Middle frontal gyrus (tissue), 1 donor: ENCODE measurements around the gene UBE3A.

Source experiments
- DNase-seq: peaks from one replicate; pipeline ENCODE4 v3.0.0-alpha.2; 2015; ENCODE audit warnings: low spot score; ENCODE audit errors: extremely low spot score

UBE3A gene

DNA sequence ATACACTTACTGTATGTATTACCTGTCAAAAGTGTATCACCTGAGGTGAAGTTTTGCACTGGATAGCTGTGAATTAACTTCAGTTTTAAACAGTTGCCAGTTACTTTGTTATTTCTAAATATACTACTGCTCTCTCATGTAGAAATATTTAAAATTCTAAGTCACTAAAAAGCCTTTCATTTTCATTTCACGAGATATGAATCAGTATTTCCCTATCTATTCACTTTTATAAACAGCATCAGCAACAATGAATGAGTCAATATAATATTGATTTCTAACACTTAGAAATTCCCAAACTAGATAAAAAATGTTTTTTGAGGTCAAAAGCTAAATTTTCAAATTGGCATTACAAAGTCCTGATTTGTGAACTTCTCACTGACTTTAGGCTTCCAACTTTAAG lies 32.6 kb downstream of the UBE3A start:
- no peak for DNase-seq

GRCh38 chr15:25403771-25404170 lies 35.1 kb downstream of the UBE3A start:
- no peak for DNase-seq

GRCh38 chr15:25402342-25402741 lies 36.5 kb downstream of the UBE3A start:
- no peak for DNase-seq

DNA sequence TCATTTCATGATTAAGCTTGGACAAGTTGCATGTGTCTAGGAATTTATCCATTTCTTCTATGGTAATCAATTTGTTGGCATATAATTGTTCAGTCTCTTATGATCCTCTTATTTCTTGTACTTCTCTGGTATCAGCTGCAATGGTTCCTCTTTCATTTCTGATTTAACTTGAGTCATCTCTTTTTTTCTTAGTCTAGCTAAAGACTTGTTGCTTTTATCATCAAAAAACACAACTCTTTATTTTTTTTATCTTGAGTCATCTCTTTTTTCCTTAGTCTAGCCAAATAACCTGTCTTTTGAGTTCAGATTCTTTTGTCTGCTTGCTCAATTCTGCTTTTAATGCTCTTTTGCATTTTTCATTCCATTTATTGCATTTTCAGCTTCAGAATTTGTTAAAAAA lies 37.3 kb downstream of the UBE3A start:
- no peak for DNase-seq

DNA sequence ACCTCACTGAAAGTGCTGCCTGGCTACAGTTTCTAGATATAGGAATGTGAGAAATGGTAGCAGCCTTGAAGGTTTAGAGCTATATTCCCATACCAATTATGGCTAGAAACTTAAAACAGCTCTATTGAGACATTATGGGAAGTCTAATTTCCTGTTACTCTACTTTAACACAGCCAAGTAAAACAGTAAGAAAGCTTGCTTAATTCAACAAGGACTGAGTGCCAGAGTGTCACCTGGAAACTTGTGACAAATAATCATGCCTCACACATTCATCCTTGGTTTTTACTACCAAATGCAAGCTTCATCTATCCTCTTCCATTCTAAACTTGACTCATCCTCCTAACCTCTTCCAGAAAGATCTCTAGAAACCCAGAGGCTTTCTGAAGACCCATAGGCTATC lies 41.7 kb downstream of the UBE3A start:
- no peak for DNase-seq

DNA sequence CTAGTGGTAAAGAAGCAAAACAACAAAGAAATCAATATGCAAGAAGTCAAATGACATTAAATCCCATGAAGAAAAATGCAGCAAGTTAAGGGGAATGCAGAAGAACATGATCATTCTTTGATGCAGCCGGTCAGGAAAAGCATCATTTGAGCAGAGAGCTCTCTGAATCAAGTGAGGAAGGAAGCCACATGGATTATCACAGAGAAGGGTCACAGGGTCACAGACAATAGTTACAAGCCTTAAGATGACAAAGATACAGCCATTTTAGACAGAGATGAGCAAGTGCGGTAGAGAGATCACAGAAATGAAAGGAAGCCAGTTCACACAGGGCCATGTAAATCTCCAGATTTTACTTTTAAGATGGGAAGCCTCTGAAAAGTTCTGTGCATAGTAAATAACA lies 43.9 kb downstream of the UBE3A start:
- no peak for DNase-seq

- DNase-seq = no peak
Observed at GRCh38 chr15:25392806-25393205, 46.0 kb downstream of the UBE3A start.

DNA sequence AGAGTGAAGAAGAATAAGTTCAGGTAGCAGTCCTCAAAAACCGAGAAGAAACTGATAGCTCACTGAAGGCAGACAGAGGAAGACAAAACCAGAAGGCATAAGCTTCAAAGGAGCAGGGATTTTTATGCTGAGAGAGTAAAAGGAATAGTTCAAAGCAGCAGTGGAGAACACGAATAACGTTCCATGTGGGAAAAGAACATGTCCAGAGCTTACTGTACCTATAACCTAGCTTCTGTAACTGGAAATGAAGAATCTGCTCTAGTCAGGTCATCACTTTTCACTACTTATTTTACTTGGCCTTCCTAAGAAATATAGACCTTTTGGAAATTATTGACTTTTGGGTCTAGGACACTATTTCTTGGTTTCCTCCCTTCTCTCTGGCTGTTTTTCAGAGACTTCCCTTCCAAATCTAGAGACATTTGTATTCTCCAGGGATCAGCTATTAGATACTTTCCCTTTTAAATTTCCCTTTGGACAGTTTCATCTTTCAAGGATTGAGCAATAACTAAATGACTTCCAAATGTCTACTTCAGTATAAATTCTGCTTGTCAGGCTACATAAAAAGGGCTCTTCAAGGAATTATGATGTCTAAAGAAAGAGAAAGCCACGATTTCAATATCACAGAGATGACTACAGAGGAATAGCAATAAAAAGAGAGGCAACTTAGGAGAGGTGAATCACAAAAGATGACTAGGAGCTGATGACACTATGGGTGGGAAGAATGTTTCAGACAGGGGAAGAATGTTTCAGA lies 46.7 kb downstream of the UBE3A start:
- DNase-seq = no peak

DNA sequence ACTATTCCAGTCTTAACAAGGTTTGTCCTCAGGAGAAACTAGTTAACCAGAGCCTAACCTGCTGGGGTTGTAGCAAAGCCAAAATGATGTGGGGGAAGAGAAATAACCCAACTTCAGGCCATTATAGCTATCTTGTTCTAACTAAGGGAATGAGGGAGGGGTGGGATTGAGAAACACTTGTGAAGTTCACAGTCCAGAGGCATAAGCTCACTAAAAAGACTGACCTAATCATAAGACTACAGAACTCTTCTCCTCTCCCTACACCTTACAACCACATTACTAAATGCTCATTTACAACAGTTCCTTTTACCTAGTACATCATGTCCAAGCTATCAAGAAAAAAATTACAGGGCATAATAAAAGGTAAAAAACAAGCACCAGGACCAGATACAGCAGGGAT lies 52.8 kb downstream of the UBE3A start:
- DNase-seq = no peak

- no peak for DNase-seq
Observed at GRCh38 chr15:25381579-25381978, 57.2 kb downstream of the UBE3A start.

- no peak for DNase-seq
Observed at GRCh38 chr15:25378501-25378901, 60.3 kb downstream of the UBE3A start.

DNA sequence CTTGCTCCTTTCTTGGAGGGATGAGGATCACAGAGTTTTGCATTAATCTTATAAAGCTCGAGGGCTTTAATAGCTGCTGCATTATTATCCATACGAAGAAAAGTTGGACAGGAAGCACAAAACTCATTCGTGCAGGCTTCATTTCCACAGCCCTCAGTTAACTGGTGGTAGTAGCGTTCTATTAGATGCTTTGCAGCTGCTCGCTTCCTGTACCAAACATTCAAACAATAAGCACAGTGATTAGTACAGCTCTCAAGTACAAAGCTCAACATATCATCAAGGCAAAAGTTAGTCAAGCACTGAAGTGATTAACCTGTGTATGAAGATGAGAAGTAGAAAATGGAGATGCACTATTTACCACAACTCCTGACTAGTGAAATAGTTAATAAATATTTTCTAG lies 63.3 kb downstream of the UBE3A start:
- no peak for DNase-seq

DNA sequence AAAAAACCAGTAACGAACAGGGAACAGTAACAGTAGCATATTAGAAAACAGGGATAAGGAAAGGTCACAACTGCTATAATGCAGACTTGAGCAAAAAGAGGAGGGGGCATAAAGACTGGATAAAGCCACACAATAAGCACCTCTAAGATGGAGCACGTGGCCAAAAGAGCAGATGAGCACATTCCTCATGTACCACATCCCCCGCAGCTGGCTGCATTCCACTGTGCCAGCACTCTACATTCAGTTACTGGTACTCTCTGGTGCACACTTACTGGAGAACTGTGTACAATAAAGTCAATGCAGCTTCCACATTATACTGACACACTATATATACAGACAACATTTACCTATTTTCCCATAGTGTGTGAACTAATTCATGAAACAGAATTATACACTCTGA lies 64.7 kb downstream of the UBE3A start:
- no peak for DNase-seq

GRCh38 chr15:25372298-25372697 lies 66.5 kb downstream of the UBE3A start:
- DNase-seq = no peak

- DNase-seq = no peak
Observed at GRCh38 chr15:25368850-25369249, 70.0 kb downstream of the UBE3A start.

DNA sequence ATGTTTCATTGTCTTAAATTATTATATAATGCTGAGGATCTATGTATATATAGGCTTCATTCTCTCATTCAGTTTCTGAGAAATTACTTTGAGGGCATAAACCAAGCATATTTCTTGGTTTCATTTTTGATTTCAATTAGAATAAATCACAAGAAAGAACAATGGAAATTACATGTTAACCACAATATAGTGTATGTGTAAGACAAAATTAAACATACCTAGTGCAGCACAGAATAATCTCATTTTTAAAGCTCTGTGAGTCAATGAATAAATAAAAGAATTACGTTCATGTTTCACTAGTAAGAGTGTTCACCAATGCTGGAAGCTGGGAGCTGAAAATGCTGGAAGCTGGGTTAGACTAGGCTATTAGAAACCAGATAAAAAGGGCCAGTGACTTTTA lies 72.8 kb downstream of the UBE3A start:
- DNase-seq = no peak

- DNase-seq = no peak
Observed at GRCh38 chr15:25362545-25362944, 76.3 kb downstream of the UBE3A start.

DNA sequence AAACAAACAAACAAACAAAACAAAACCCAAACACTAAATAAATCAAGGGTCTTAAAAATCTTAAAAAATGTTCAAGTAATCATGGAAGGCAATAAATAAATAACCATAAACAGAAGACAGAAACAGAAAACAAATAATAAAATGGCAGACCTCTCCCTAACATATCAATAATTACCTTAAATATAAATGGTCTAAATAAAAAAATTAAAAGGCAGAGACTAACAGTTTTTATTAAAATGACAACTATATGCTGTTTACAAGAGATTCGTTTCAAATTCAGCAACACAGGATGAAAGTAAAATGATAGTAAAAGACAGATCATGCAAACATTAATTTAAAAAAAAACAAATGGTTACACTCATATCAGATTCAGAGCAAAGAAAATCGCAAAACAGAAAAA lies 91.1 kb downstream of the UBE3A start:
- no peak for DNase-seq

GRCh38 chr15:25346371-25346770 lies 92.5 kb downstream of the UBE3A start:
- DNase-seq = no peak

- no peak for DNase-seq
Observed at GRCh38 chr15:25345943-25346342, 92.9 kb downstream of the UBE3A start.

- no peak for DNase-seq
Observed at GRCh38 chr15:25342629-25343028, 96.2 kb downstream of the UBE3A start.

GRCh38 chr15:25339431-25339830 lies 99.4 kb downstream of the UBE3A start:
- no peak for DNase-seq

DNA sequence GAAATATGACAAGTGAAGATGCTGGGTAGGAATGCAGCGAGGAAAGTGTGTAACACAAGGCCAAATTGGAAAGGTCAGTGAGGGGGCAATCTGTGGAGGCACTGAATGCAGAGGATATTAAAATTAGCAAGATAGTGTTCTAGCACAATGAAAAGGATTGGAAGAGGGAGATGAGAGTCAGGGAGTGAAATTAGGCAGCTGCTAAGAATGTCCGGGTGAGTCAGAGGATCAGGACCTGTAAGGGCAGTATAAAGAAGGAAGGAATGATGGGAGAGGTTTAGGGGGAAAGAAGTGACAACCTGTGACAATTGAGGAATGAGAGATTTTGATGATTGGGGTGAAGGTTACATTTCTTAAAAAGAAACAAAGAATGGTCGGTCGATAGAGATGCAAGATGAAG lies 103.5 kb downstream of the UBE3A start:
- no peak for DNase-seq

GRCh38 chr15:25333049-25333448 lies 105.8 kb downstream of the UBE3A start:
- no peak for DNase-seq
